Omental fat pad (tissue), 4 donors: ENCODE measurements around the gene EEF2KMT. TPM values are rescaled to one million over a fixed set of nuclear protein-coding genes. Genes with fewer than 3 reads are reported as not detected.
"Not testable (repeated sequence)": the region's sequence is repeated elsewhere in the genome, so short reads cannot be mapped to it uniquely, and the experiment has no call there.

Experiments
- ATAC-seq: fragments of 150-250 bp; one replicate; pipeline ENCODE4 v1.9.1; 2016; ENCODE audit warnings: mild to moderate bottlenecking, moderate library complexity; ENCODE audit not compliant: low FRiP score
- DNase-seq: peaks from one replicate; pipeline ENCODE4 v3.0.0-alpha.2; 2019; ENCODE audit warnings: low spot score
- total RNA-seq, 4 donors: library from RNA; depleted of rRNA; stranded (reverse); fragments of >200 nt; gene quantifications; one replicate each; pipeline ENCODE4 v1.1.0, GENCODE V29; 2016
- TF ChIP-seq, protein P1 (sequence below), 3 donors: fragments of 450-650 bp; IDR thresholded peaks; one replicate each; pipeline ENCODE4 v1.5.1; 2016 to 2017; ENCODE audit warnings: antibody characterized with exemption in 3 of 3, mild to moderate bottlenecking in 3 of 3, moderate library complexity in 2 of 3

Gene EEF2KMT, protein sequence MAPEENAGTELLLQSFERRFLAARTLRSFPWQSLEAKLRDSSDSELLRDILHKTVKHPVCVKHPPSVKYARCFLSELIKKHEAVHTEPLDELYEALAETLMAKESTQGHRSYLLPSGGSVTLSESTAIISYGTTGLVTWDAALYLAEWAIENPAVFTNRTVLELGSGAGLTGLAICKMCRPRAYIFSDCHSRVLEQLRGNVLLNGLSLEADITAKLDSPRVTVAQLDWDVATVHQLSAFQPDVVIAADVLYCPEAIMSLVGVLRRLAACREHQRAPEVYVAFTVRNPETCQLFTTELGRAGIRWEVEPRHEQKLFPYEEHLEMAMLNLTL
- total RNA-seq = 10 to 100 TPM in 2 of 4 donors, 1 to 10 TPM in 2; 6.3 to 12.2 (median 8.6) TPM

DNA sequence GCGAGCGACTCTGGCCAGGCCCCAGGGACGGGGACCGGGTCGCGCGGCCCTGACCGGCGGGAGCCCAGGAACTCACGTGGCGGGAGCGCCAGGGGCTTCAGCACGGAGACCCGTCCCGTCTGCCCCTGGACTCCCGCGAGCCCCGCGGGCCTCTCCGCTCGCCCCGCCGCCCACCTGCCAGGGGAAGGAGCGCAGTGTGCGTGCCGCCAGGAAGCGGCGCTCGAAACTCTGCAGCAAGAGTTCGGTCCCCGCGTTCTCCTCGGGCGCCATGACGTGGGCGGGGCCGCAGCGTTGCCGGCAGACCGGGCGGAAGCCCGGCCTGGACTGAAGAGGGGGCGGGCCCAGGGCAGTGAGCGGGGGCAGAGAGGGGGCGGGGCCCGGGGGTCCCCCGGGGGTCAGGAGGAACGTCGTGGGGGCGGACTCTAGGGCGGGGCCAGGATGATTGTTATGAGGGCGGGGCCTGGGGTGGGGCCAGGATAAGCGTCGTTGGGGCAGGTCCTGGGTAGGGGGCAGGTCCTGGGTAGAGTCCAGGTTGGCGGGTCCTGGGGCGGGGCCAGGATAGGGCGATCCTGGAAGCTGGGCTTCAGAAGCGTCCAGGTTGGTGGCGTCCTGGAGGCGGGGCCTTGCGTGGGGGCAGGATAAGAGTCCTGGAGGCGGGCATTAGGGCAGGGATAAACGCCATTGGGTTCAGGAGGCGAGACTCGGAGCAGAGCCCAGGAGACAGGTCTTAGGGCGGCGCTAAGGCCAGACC lies at the start of gene EEF2KMT:
EEF2KMT (minus strand) TSS at position 326 of the 751 bp plus-strand sequence; CDS start at position 270, 56 bp downstream.
- ATAC-seq = peak; percentile 100
- peak; percentile 95 for DNase-seq

DNA sequence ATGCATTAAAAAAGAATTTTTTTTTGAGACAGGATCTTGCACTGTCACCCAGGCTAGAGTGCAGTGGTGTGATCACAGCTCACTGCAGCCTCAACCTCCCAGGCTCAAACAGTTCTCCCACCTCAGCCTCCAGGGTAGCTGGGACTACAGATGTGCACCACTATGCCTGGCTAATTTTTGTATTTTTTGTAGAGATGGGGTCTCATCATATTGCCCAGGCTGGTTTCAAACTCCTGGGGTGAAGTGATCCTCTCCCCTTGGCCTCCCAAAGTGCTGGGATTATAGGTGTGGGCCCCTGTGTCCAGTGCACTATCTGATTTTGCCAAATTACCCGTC lies 47.0 kb upstream of the EEF2KMT start:
- DNase-seq, ATAC-seq: not testable (repeated sequence)

DNA sequence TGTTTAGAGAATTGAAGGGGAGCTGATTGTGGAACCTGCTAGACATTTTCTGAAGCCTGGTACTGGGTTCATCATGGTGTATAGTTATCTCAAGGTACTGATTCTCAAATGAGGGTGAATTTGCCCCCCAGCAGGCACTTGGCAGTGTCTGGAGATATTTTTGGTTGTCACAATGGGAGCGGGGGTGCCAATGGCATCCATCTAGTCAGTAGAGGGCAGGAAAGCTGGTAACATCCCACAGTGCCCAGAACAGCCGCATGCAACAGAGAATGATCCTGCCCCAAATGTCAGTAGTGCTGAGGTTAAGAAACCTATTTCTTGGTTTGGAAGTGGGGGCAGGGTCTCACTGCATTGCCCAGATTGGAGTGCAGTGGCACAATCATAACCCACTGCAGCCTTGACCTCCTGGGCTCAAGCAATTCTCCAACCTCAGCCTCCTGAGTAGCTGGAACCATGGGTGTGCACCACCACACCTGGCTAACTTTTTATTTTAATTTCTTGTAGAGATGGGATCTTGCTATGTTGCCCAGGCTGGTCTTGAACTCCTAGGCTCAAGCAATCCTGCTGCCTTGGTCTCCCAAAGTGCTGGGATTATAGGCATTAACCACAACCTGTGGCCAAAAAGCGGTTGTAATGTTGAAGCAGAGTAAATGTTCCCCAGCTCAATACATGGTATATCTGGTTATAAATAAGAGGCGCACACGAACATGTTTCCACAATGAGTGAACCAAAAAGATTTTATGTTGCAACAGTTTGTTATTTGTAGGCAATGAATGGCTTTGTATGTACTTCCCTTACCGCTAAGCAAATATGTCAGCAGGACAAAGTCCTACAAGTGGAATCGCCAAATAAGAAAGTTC lies 46.4 kb upstream of the EEF2KMT start:
- TF ChIP-seq, protein P1, sequence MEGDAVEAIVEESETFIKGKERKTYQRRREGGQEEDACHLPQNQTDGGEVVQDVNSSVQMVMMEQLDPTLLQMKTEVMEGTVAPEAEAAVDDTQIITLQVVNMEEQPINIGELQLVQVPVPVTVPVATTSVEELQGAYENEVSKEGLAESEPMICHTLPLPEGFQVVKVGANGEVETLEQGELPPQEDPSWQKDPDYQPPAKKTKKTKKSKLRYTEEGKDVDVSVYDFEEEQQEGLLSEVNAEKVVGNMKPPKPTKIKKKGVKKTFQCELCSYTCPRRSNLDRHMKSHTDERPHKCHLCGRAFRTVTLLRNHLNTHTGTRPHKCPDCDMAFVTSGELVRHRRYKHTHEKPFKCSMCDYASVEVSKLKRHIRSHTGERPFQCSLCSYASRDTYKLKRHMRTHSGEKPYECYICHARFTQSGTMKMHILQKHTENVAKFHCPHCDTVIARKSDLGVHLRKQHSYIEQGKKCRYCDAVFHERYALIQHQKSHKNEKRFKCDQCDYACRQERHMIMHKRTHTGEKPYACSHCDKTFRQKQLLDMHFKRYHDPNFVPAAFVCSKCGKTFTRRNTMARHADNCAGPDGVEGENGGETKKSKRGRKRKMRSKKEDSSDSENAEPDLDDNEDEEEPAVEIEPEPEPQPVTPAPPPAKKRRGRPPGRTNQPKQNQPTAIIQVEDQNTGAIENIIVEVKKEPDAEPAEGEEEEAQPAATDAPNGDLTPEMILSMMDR (IDR thresholded peaks at IDR 0.05) = no peak
- ATAC-seq (no peak), DNase-seq (no peak)

DNA sequence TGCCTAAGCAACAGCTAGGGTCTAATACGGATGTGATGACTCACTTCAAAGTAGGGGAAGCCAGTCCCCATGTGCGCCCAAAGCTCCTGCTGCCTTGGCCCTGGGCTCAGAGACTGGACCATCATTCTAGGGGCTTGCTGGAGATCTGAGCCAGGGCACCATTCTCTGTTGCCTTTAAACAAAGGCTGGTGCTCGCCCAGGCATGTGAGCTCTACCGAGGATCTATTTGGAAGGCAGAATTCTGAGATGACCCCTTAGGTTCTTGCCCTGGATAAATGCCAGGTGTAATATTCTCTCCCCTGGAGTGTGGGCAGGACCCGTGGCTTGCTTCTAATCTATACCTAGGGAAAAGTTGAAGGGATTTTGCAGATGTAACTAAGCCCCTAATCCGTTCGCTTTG lies 42.6 kb upstream of the EEF2KMT start:
- ATAC-seq = not testable (repeated sequence)

DNA sequence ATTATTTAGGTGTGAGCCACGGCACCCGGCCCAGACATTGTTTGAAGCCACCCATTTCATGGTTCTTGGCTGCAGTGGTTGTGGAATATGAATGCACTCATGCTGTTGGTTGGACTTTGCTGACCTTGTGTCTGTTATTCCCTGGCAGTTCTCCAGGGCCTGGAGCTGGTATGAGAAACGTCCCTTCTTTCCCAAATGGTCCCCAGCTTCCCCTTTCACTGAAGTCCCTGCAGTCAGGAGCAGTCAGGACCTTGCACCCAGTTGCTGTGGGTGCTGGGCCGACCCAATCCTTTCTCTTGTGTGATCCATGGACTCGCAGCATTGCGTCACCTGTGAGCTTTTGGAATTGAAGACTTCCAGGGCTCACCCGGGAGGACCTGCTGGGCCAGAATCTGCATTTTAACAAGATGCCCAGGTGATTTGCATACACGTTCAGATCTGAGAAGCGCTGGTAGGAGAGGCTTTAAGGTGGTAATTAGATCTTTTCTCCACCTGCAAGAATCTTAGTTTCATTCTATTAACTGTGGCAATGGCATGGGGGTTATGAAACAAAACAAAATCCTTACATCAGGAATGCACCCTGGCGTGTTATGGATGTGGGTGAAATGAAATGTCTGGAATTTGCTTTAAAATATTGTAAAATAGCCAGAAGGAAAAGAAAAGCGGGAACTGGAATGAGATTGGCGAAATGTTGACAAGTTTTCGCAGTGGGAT lies 37.3 kb upstream of the EEF2KMT start:
- ATAC-seq, DNase-seq: not testable (repeated sequence)

More for the DNA sequence above, 42.6 kb upstream of the EEF2KMT start:
- DNase-seq = not testable (repeated sequence)

DNA sequence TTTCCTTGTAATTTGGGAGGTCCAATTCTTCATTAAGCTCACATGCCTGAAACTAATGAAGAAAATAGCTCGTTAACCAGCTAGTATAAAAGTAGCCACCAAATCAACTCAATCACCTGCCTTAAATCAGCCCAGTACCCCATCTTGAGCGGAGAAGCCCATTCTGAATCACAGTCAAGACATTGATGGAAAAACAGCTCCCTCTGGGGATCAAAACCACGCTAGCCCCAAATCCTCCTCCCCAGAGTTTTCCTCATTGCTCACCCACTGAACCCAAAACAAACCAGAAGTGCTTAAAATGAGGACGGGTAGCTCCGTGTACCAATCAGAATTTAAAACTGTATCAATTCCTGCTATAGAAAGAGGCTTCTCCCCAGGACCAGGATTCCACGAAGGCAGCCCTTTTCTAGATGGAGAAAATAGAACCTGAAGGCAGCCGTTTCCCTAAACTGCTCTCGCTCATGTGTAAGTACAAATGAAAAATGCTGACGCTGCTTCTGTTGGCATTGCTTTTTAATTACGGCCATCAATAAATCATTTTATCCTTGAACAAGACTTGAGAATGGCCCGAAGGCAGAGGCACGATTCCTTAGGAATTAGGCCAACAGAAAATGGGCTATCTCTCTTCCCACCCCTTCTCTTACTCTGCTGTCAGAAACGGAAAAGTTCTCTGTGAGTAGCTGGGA lies 35.5 kb upstream of the EEF2KMT start:
- ATAC-seq, DNase-seq: not testable (repeated sequence)

DNA sequence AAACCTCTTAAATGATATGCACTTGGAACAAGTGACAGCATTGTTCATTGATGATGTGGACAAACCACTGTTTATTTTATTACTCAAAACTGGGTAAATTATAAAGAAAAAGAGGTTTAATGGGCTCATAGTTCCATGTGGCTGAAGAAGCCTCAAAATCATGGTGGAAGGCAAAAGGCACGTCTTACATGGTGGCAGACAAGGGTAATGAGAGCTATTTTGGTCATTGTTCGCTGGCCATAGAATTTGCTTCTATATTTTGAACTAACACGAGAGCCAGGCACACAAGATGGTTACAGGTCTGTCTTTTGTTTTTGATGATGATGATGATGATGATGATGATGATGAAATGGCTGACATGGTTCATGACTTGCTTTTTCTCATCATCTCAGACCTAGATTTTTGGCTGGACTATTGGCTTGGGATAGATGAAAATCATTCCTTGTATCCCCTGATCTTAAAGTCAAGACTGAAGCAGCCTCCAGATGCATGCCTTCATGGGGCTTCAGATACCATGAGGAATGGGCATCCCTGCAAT lies 33.9 kb upstream of the EEF2KMT start:
- ATAC-seq, DNase-seq: not testable (repeated sequence)

DNA sequence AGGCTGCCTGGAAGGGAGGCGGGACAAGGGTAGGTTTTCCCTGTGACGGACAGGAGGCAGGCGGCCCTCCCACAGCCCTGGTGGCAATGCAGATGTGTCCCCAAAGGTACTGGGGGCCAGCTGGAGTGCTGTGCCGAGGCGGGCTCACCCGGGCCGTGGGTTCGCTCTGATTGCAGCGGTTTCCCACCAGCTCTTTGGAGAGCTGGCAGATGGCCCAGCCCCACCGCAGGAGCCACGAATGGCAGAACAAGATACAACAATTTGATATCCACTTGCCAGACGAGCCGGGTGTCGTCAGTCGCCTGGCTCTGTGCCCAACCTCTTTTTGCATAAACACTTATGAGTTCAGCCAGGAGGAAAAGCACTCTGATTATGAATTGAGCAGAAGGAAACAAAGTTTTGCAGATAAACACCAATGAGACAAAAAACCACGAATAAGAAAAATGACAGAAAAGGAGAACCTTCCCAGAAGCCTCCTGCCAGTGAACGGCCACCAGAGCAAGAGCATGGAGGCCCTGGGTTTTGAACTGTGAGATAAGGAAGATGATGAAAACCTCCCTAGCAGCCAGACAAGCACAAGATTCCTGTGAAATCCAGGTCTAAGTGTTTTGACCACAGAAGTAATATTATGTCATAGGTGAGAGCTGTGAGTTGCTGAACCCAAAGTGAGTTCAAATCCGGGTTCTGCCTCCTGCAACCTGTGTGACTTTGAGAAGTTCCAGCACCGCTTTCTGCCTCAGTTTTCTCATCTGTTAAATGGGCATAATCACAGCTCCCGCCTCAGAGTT lies 19.9 kb upstream of the EEF2KMT start:
- ATAC-seq, DNase-seq: not testable (repeated sequence)

DNA sequence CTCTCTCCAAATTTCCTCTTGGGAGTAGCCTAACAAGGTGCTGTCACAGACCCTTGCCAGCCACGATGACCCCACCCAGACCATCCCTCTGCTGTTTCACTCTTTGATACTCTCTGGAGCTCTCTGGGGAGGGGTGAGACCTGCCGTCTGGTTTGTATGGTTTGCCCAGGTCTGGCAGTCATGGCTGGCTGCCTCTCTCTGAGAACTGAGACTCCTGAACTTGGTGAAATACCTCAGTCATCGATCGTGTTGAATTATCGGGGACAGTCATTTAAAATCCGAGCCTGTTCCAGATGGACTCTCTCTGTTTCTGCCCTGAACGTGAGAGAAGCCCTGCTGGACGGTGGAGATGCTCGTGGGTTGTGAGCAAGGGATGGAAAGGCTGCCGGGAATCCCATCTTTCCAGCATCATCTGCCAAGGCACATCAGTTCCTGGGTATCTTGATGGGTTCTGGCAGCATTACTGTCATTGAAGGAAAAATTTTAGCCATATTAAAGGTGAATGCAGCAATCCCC lies 19.2 kb upstream of the EEF2KMT start:
- ATAC-seq, DNase-seq: not testable (repeated sequence)

DNA sequence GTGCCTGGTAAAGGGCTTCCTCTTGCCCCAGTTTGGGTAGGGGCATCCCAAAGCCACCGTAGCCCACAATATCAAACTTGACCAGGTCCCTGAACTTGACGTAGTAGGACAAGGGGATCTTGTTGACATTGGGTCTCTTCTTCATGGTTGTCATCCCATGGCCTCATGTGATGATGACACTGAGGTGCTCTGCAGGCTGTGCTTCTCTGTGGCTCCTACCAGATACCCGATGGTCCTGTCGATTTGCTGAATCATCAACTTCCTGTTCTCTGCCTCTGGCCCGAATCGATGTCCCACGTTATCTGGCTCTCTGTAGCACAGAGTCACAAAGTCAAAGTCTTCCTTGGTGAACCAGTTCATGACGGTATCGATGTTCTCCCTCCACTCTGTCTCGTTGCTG lies 13.3 kb upstream of the EEF2KMT start:
- not testable (repeated sequence) for ATAC-seq, DNase-seq
